HAP-1 (cell line): Measurements from ENCODE around the gene SETD1B.

Experiments used
- DNase-seq, 2 experiments: peaks; one replicate each; pipeline ENCODE4 v3.0.0-alpha.2; 2016 to 2020; ENCODE audit warnings: low spot score in 2 of 2
- H3K27me3 ChIP-seq: fragments of 250-450 bp; sonication (Bioruptor Pico); 2 replicates; pipeline ENCODE4 v1.5.1; 2020; ENCODE audit warnings: low read depth, mild to moderate bottlenecking, moderate library complexity
- H3K36me3 ChIP-seq: fragments of 250-450 bp; sonication (Bioruptor Pico); replicated peaks from 2 replicates; pipeline ENCODE4 v1.5.1; 2020; ENCODE audit warnings: mild to moderate bottlenecking
- H3K4me1 ChIP-seq: fragments of 250-450 bp; sonication (Bioruptor Pico); 2 replicates; pipeline ENCODE4 v1.5.1; 2020; ENCODE audit warnings: mild to moderate bottlenecking
- H3K4me3 ChIP-seq: fragments of 250-450 bp; sonication (Bioruptor Pico); 2 replicates; pipeline ENCODE4 v1.5.1; 2020; ENCODE audit warnings: mild to moderate bottlenecking, moderate library complexity
- H3K9me3 ChIP-seq: fragments of 250-450 bp; sonication (Bioruptor Pico); 2 replicates; pipeline ENCODE4 v1.5.1; 2020; ENCODE audit warnings: mild to moderate bottlenecking, moderate library complexity
- in situ Hi-C: fragments of 300-500 bp; cut with MboI; formaldehyde crosslinking; loops from 3 replicates; pipeline ENCODE4 v1.14.3; 2020; ENCODE audit warnings: low sequenced_read_pairs, inconsistent platforms, mixed read lengths

The SETD1B gene

DNA sequence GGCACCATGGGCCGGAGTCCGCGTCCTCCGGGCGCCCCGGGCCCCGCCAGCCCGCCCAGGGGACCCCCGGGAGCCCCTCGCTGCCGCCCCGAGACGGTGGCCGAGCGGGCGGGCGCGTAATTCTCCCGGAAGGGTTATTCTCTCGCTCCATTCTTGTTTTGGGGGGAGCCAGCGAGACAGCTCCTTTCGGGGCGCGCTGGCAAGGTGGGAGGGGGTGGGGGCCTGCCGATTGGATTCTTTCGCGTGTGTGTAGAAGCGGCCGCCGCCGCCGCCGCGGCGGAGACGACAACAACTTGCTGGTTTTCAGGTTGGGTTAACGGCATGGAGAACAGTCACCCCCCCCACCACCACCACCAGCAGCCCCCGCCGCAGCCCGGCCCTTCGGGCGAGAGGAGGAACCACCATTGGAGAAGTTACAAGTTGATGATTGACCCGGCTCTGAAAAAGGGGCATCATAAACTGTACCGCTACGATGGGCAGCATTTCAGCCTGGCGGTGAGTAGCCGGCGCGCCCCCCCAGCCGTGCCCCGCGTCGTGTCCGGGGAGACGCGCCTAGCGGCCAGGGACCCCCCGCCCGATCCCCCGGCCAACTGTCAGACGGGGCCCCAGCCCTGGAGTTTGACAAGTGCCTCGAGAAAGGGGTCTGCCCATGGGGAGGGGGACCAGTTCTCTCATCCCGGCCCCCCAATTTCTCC lies 755 bp downstream of the SETD1B start:
- Histone ChIP-seq H3K4me1 (peaks cover 5% of the 10 kb centered on the region), H3K9me3 (no peaks in the 10 kb centered on the region), H3K27me3 (no peaks in the 10 kb centered on the region), H3K4me3 (peak overlapping the region; percentile 65), H3K36me3 (peaks cover 30% of the 10 kb centered on the region)
- in situ Hi-C loops = no loop called here
- peak; percentile 29 to 50 for DNase-seq

GRCh38 chr12:121805171-121806008 lies 1.6 kb downstream of the SETD1B start:
- peak; percentile 29 to 58 for DNase-seq

GRCh38 chr12:121806009-121806545 lies 2.3 kb downstream of the SETD1B start:
- DNase-seq = peak in 1 of 2 experiments; percentile 48
- Histone ChIP-seq H3K27me3 (no peaks in the 10 kb centered on the region), H3K36me3 (peaks cover 38% of the 10 kb centered on the region), H3K4me1 (peaks cover 9% of the 10 kb centered on the region), H3K4me3 (peak overlapping the region; percentile 65), H3K9me3 (no peaks in the 10 kb centered on the region)
- in situ Hi-C loops = no loop called here

More at GRCh38 chr12:121805171-121806008, 1.6 kb downstream of the SETD1B start:
- peaks cover 5% of the 10 kb centered on the region for H3K4me1 ChIP-seq
- no peaks in the 10 kb centered on the region for H3K27me3 ChIP-seq
- no peaks in the 10 kb centered on the region for H3K9me3 ChIP-seq
- peak overlapping the region; percentile 65 for H3K4me3 ChIP-seq
- peaks cover 35% of the 10 kb centered on the region for H3K36me3 ChIP-seq
- in situ Hi-C loops = no loop called here

DNA sequence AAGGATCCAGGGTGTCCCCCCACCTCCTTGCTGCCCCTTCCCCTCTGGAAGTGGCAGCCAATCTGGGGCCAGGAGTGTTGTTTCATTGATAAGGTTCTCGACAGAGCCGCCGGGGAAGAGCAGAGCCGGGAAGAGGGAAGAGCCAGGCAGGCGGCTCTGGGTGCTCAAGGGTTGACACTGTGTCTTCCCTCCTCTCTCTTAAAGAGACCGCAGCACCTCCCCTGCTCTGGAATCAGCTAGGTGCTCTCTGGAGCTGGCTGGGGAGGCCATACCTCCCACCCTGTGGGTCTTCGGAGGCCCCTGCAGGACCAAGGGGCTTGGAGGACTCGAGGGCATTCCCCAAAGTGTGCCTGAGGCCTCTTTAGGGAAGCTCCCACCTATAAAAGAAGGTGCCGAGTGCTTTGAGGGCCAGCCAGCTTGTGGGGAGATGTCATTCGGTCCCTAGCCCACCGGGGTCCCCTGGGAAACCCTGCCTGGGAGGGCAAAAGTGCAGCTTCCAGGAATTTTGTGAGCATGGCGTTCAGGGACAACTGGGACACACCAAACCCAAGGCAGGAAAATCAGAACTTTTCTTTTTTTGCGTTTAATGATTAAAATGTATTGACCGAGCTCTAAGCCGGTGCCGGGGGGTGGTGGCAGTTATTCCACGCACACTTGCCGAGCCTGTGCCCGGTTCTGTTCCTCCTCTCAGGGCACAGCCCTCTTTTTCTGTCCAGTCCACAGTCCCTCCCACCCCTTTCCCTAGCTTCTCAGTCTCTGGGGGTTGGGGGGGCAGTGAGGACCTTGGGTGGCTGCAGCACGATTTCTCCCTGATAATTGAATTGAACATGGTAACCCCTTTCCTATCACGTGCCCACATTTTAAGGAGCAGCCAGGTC lies 3.0 kb downstream of the SETD1B start:
- Histone ChIP-seq H3K4me1 (peaks cover 15% of the 10 kb centered on the region), H3K4me3 (peak overlapping the region; percentile 65), H3K27me3 (no peaks in the 10 kb centered on the region), H3K36me3 (peaks cover 40% of the 10 kb centered on the region), H3K9me3 (no peaks in the 10 kb centered on the region)
- DNase-seq = peak; percentile 63 to 70
- in situ Hi-C loops = no loop called here

DNA sequence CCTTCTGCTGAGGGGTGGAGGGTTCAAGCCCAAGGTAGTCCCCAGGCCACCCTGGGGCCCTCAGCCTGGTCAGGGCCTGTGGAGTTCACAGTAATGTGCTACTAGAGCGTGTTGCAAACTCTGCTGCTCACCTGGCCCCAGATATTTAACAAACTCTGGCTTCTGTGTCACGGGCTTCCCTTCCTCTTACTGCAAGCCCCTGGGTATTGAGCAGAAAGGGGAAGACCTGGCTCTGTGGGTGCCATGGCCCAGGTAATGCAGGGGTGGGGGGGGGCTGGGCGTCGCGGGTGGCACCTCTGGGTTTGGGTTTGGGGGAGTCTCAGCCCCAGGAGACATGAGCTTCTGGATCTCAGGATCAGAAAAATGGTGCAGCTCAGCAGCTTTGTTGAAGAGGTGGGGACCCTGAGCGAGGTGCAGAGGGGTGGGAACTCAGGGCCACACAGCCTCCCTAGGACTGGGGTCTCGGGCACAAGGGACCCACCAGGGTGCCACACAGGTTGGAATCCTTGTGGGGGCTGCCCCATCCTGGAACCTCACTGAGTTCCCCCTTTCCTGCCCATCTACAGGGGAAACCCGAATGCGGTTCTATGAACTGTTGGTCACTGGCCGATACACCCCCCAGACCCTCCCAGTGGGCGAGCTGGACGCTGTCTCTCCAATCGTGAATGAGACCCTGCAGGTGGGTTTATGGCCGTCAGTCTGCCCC lies 4.0 kb downstream of the SETD1B start:
- in situ Hi-C loops = no loop called here
- peaks cover 12% of the 10 kb centered on the region for H3K4me1 ChIP-seq
- no peak for DNase-seq

DNA sequence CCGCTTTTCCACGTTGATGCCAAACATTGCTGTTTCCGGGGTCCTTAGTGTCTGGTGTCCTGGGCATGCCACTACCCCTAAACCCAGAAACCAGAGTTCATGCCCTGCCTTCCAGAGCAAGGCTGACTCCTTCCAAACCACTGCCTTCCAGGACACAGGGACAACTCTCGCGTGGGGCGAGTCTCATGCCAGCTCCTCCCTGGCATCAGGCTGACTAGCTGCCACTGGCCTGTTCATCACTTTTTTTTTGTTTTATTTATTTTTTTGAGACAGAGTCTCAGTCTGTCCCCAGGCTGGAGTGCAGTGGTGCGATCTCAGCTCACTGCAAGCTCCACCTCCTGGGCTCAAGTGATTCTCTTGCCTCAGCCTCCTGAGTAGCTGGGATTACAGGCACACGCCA lies 4.8 kb downstream of the SETD1B start:
- Histone ChIP-seq H3K27me3 (no peaks in the 10 kb centered on the region), H3K36me3 (peaks cover 44% of the 10 kb centered on the region), H3K9me3 (no peaks in the 10 kb centered on the region), H3K4me3 (no peak overlapping the region), H3K4me1 (peaks cover 12% of the 10 kb centered on the region)
- in situ Hi-C loops = no loop called here
- DNase-seq = no peak

More for the DNA sequence above, 4.0 kb downstream of the SETD1B start:
- Histone ChIP-seq H3K27me3 (no peaks in the 10 kb centered on the region), H3K4me3 (peak overlapping the region; percentile 65; the same call in 1 of the 2 replicates), H3K36me3 (peaks cover 40% of the 10 kb centered on the region), H3K9me3 (no peaks in the 10 kb centered on the region)

- in situ Hi-C loops = no loop called here
- H3K4me1 ChIP-seq = peaks cover 12% of the 10 kb centered on the region
Observed at GRCh38 chr12:121809712-121810116, 5.9 kb downstream of the SETD1B start.

GRCh38 chr12:121810234-121810817 lies 6.5 kb downstream of the SETD1B start:
- Histone ChIP-seq H3K4me1 (peaks cover 12% of the 10 kb centered on the region), H3K4me3 (no peak overlapping the region), H3K9me3 (no peaks in the 10 kb centered on the region), H3K36me3 (peaks cover 57% of the 10 kb centered on the region), H3K27me3 (no peaks in the 10 kb centered on the region)
- no peak for DNase-seq
- in situ Hi-C loops = no loop called here

More at GRCh38 chr12:121809712-121810116, 5.9 kb downstream of the SETD1B start:
- peaks cover 51% of the 10 kb centered on the region for H3K36me3 ChIP-seq
- H3K9me3 ChIP-seq = no peaks in the 10 kb centered on the region
- H3K4me3 ChIP-seq = no peak overlapping the region
- no peaks in the 10 kb centered on the region for H3K27me3 ChIP-seq
- DNase-seq = no peak

GRCh38 chr12:121810833-121811433 lies 7.1 kb downstream of the SETD1B start:
- no peak for DNase-seq
- in situ Hi-C loops = no loop called here

DNA sequence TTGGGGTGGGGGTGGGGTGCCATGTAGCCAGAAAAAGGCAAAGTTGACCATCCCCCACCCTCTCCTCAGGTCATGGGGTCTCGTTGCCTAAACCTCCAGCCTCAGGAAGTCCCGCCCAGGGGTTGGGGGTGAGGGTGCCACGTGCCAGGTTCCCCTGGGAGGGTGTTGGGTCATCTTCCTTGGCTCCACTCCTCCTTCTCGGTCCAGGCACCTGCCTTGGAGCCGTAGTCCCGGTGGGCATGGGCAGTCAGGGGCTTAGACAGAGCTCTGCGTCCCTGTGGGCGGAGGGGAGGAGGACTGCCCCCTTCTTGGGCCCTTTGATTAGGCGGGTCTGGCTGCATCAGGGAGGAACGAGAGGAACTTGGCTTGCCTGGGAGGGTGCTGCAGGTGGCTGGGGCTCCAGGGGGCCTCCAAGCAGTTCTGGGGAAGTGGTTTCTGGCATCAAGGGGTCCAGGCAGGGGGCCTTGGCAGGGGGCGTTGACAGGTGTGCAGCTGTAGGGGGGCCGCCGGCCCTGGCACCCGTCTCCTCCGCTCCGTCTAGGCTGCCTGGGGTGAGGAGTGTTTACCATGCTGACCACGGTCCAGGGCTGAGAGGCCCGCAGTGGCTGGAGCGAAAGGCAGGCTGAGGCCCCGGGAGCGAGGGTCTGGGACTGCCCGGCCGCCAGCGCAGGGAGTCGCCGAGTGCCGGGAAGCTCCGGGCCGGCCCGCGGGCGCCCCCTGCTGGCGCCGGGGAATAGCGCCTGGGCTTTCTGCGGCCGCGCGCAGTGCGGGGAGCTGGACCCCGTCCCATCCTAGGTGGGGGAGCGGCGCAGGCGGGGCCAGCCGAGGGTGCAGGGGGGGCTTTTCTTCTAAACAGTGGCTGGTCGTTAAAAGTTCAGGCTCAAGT lies 7.9 kb downstream of the SETD1B start:
- in situ Hi-C loops = no loop called here
- Histone ChIP-seq H3K36me3 (peaks cover 64% of the 10 kb centered on the region), H3K4me1 (peaks cover 12% of the 10 kb centered on the region; the same call in 1 of the 2 replicates), H3K9me3 (no peaks in the 10 kb centered on the region), H3K27me3 (no peaks in the 10 kb centered on the region), H3K4me3 (peak overlapping the region; percentile 37)
- peak; percentile 52 to 80 for DNase-seq

More at GRCh38 chr12:121810833-121811433, 7.1 kb downstream of the SETD1B start:
- peak overlapping the region; percentile 37 for H3K4me3 ChIP-seq
- peaks cover 59% of the 10 kb centered on the region for H3K36me3 ChIP-seq
- H3K27me3 ChIP-seq = no peaks in the 10 kb centered on the region
- H3K9me3 ChIP-seq = no peaks in the 10 kb centered on the region
- H3K4me1 ChIP-seq = peaks cover 12% of the 10 kb centered on the region

DNA sequence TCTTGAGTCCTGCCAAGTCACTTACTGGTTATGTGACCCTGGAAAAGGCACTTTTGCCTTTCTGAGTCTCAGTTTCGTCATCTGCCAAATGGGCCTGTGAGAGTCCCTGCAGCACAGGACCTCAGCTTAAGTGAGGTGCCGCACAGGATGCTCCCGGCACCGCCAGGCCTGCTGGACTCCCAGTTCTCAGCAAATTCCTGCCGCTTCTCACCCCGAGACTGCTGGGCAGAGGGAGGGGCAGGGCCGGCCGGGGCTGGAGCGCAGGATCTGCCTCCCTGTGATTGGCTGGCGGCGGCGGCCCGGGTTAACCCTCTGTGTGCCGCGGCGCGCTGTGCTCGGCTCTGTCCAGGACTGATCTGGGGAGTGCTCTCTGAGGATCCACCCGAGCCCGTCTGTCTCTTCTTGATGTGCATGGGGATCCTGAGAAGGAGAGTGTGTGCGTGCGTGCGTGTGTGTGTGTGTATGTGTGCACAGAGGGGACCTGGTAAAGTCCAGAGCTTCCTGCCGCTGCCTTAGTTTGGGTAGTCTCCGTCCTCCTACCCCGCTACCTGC lies 8.6 kb downstream of the SETD1B start:
- H3K9me3 ChIP-seq = no peaks in the 10 kb centered on the region
- H3K36me3 ChIP-seq = peaks cover 72% of the 10 kb centered on the region
- H3K4me1 ChIP-seq = peaks cover 12% of the 10 kb centered on the region; the same call in 1 of the 2 replicates
- in situ Hi-C loops = no loop called here
- H3K4me3 ChIP-seq = peak overlapping the region; percentile 37
- no peaks in the 10 kb centered on the region for H3K27me3 ChIP-seq
- peak; percentile 57 to 87 for DNase-seq
